Measurements from ENCODE around the gene SAT1.

The SAT1 gene

DNA sequence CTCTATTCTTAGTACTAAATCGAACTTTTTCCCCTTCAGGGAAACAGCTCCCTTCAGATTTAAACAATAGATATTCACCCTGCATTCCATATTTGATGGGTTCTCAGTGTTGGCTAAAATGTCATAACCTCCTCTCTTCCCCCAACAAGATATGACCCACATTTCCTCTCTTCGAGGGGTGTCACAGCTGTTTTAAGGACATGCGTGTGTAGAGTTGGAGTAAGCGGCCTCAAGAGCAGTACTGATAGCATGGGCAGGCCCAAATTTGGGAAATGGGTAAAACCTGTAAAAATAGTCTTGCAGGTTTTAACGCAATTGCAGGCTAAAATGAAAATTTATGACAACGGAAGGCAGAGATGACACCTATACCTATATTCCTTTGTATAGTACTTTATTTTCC, 28.7 kb downstream of the SAT1 start:
- no peak for DNase-seq

DNA sequence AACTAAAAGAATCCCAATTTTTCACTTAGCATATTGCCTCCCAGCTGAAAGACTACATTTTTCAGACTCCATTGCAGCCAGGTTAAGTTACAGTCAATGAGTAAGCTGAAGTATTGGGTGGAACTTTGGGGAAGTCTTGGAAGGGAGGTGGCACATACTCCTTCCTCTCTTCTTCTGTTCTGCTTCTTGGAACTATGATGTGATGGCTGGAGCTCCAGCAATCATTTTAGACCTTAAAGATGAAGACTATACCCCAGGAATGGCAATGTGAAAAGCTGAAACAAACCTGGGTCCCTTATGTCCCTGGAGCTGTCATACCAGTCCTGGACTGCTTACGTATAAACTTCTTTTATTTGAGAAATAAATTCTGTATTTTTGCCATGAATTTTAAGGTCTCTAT, 30.8 kb downstream of the SAT1 start:
- DNase-seq, result no peak

DNA sequence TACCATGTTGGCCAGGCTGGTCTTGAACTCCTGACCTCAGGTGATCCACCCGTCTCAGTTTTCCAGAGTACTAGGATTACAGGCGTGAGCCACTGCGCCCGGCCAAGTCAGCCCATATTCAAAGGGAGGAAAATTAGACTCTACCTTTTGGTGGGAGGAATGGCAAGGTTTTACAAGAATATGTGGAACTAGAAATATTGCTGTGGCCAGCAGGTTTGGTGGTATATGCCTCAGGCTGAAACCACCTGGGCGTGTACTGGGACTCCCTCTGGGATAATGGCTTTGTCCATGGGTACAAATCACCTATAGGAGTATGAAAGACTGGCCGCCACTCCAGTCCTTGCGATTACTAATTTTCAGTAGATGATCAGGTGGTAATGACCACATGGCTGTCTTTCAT, 32.4 kb downstream of the SAT1 start:
- DNase-seq, result no peak

GRCh38 chrX:23816179-23816578, 33.2 kb downstream of the SAT1 start:
- DNase-seq, result no peak

- DNase-seq, result no peak
These were observed 35.0 kb downstream of the SAT1 start for GRCh38 chrX:23817979-23818336.

DNA sequence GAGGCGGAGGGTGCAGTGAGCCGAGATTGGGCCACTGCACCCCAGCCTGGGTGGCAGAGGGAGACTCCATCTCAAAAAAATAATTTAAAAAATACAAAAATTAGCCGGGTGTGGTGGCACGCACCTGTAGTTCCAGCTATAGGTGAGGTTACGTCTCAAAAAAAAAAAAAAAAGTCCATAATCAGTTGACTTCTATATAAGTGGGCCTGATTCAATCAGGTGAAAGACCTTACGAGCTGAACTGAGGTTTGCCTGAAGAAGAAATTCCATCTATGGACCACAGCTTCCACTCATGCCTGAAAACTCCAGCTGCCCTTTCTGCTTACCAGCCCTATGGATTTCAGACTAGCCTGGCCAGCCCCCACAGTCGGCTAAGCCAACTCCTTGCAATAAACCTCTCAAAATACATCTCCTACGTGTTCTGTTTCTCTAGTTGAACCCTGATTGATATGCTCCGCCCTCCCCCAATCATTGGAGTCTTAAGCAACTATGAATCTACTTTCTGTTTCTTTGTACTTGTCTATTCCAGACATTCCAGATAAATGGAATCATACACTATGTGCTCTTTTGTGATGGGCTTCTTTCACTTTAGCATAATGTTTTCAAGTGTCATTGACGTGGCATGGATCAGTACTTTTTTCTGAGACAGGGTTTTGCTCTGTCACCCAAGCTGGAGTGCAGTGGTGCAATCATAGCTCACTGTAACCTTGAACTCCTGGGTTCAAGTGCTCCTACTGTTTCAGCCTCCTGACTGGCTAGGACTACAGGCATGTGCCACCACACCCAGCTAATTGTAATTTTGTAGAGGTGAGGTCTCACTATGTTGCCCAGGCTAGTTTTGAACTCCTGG, 36.6 kb downstream of the SAT1 start:
- DNase-seq, result no peak

DNA sequence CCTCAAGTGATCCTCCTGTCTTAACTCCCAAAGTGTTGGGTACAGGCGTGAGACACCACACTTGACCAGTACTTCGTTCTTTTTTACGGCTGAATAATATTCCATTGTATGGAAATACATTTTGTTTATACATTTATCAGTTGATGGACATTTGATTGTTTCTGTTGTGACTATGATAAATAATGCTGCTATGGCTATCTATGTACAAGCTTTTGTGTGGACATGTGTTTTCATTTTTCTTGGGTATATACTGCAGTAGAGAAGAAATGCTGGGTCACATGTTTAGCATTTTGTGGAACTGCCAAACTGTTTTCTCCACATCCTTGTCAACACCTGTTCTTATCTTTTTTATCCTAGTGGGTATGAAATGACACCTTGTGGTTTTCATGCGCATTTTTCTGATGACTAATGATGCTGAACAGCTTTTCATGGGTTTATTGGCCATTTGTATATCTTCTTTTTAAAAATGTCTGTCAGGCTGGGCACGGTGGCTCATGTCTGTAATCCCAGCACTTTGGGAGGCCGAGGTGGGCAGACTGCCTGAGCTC, 37.3 kb downstream of the SAT1 start:
- DNase-seq, result no peak

DNA sequence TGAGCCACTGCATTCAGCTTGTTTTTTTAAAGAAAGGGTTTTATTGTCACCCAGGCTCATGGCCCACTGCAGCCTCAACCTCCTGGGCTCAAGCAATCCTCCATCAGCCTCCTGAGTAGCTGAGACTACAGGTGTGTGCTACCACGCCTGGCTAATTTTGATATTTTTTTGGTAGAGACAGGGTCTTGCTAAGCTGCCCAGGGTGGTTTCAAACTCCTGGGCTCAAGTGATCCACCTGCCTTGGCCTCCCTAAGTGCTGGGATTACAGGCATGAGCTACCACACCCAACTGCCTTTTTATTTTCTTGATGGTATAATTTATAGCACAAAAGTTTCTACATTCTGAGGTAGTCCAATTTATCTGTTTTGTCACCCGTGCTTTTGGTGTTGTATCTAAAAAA, 38.9 kb downstream of the SAT1 start:
- DNase-seq, result no peak

- no peak for DNase-seq
These were observed 39.4 kb downstream of the SAT1 start for GRCh38 chrX:23822397-23822796.

DNA sequence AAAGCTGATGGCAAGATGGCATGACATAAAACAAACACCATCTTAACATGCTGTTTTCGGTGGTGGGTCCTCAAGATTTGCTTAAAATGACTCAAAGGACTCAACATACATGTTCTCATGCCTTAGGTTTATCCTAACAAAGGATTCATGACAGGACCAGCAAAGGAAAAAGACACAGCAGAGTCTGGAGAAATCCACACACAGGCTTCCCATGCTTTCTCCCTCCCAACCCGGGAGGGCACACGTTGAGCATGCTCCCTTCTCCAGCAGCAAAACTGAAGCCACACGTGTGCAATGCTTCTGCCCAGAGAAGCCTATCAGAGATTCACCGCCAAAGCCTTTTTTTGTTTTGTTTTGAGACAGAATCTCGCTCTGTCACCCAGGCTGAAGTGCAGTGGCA, 39.9 kb downstream of the SAT1 start:
- no peak for DNase-seq

DNA sequence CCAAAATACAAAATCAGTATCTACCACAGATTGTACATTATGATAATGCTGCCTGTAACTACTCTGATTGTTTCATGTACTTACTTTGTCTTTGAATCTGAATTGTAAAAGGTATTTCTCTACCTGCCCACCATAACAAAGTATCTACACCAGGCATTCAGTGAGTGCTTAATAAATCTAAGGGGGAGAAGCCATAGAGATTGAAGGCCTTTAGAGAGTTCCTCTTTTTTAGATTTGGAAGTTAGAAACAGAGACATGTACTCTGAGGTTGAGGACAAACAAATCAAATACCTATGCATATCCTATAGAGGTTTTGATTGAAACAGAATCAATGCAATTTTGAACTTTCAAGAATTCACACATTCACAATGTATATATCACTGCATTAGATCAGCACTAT, 42.7 kb downstream of the SAT1 start:
- no peak for DNase-seq

DNA sequence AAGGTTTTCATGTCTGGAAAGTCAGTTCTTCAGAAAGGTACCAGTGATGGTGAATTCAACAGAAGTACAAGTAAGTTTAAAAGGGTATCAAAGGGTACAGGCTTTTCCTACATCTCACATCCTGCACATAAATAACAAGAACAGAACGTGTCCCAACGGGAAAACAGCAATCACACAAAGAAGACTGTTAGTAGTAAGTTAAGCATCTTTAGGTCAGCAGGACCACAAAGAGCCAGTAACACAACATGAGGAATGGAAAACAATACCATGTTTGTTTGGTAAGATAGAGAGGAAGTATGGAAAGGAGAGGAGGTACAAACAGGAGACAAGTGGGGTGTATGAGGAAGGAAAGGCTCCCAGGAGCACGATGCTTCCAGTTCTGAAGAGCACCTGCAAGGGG, 43.2 kb downstream of the SAT1 start:
- no peak for DNase-seq

- no peak for DNase-seq
These were observed 43.7 kb downstream of the SAT1 start for GRCh38 chrX:23826653-23827052.

GRCh38 chrX:23828881-23829280, 45.9 kb downstream of the SAT1 start:
- no peak for DNase-seq

DNA sequence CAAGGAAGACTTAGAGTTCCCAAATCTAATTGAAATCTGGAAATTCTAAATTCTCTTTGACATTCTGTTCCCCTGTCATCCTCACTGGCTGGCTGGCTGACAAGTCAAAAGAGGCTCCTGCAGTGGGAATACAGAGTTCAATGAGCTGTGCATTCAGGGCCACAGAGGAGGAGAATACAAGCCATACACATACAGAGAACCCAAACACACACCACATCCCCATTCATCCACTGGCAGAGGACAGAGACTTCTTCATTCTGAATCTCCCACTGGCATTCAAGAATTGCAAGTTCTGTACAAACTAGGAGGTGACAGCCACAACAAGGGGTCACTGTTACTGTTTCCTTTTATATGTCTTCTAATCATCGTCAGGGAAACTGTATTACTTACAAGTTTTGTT, 49.7 kb downstream of the SAT1 start:
- no peak for DNase-seq

All from central memory CD4-positive, alpha-beta T cell (primary cell).